Ectodermal cell (in vitro differentiated cells): ENCODE results near the gene LZTFL1.

Source experiments
- H3K27ac ChIP-seq: 2 replicates; pipeline ENCODE4 v1.7.0; 2013; ENCODE audit warnings: mild to moderate bottlenecking, low read depth, low read length; ENCODE audit not compliant: insufficient read depth, poor library complexity, severe bottlenecking
- H3K27me3 ChIP-seq: 2 replicates; pipeline ENCODE4 v1.7.0; 2013; ENCODE audit warnings: mild to moderate bottlenecking, low read length; ENCODE audit not compliant: insufficient read depth, control insufficient read depth, poor library complexity, severe bottlenecking
- H3K36me3 ChIP-seq: one replicate; pipeline ENCODE4 v1.7.0; 2013; ENCODE audit warnings: low read length; ENCODE audit not compliant: control insufficient read depth, insufficient read depth
- H3K4me1 ChIP-seq: one replicate; pipeline ENCODE4 v1.7.0; 2013; ENCODE audit warnings: low read length; ENCODE audit not compliant: control insufficient read depth, insufficient read depth
- H3K4me3 ChIP-seq: 2 replicates; pipeline ENCODE4 v1.7.0; 2013; ENCODE audit warnings: low read depth, low read length, control low read depth; ENCODE audit not compliant: insufficient read depth
- H3K9me3 ChIP-seq: 2 replicates; pipeline ENCODE4 v1.7.0; 2013; ENCODE audit warnings: mild to moderate bottlenecking, low read length, moderate library complexity; ENCODE audit not compliant: control insufficient read depth
- WGBS, 2 experiments: methylation state at CpG; one replicate each; pipeline ENCODE4 v1.1.7; 2013; ENCODE audit warnings: missing lambda C conversion rate in 2 of 2; 5-methylcytosine and 5-hydroxymethylcytosine counted together

Gene LZTFL1

DNA sequence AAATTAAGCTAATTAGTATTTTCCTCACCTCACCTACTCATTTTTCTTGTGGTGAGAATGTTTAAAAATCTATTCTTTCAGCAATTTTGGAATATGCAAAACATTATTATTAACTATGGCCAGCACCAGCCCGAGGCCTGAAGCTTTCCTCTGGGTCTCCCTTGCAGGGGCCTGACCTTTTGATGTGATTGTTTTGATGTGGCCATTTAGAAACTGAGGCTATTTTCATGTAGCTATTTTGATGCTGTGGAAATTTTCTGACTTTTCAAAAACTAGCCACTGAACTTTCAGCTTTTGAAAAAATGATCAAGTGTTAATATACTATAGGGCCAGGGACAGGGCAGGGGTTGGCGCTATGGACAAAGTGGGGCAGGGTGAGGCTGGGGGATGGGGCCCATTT lies 36.2 kb upstream of the LZTFL1 start:
- no peak overlapping the region for H3K27ac ChIP-seq
- no peak overlapping the region for H3K4me3 ChIP-seq
- H3K27me3 ChIP-seq: no peaks in the 10 kb centered on the region
- 86 to 92% methylated on average over 2 of the region's 2 CpGs for WGBS, 2 experiments
- no peaks in the 10 kb centered on the region for H3K36me3 ChIP-seq
- H3K4me1 ChIP-seq: no peaks in the 10 kb centered on the region
- no peaks in the 10 kb centered on the region for H3K9me3 ChIP-seq

DNA sequence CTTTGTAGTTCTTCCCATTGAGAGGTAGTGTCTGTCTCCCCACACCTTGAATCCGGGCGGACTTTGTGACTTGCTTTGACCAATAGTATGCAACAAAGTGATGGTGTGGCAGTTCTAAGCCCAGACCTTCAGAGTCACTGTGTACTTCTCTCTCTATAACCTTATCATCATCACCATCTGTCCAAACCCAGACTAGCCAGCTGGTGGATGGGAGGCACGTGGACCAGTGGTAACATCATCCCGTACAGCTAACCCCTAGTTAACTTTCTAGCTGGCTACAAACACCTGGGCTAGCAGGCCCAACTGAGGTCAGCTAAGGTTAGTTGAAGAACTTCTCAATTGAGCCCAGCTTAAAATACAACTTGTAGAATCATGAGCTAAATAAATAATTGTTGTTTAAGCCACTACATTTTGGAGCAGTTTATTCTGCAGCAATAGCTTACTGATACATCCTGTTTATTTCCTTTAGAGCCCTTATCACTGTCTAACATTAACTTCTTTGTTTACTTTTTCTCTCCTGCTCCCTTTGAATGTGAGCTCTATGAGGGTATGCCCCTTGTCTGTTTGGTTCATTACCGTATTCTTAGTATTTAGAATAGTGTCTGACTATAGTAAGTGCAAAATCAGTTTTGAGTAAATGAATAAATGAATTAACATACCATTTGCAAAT lies 32.9 kb upstream of the LZTFL1 start:
- H3K9me3 ChIP-seq: no peaks in the 10 kb centered on the region
- no peak overlapping the region for H3K27ac ChIP-seq
- no peaks in the 10 kb centered on the region for H3K27me3 ChIP-seq
- no peak overlapping the region for H3K4me3 ChIP-seq
- H3K36me3 ChIP-seq: no peaks in the 10 kb centered on the region
- H3K4me1 ChIP-seq: no peaks in the 10 kb centered on the region
- 87 to 96% methylated on average over 4 to 5 of the region's 5 CpGs for WGBS, 2 experiments

DNA sequence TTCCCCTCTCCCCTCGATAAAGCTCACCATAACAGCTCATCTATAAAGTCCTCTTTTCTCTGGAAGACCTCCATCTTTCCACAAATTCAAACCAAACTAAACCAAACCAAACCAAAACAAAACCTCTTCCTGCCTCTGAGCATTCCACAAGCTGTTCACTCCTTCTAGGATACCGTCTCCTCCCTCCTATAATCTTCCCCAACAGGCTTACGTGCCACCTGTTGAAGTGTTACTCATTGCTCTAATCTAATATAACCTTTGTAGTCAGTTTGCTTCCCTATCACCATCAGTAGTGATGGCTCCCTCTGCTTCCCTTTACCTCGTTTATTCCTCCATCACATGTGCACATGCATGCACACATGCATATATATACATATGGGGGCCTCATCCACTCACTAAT lies 31.7 kb upstream of the LZTFL1 start:
- no peak overlapping the region for H3K27ac ChIP-seq
- no peaks in the 10 kb centered on the region for H3K4me1 ChIP-seq
- no peaks in the 10 kb centered on the region for H3K27me3 ChIP-seq
- H3K36me3 ChIP-seq: no peaks in the 10 kb centered on the region
- H3K9me3 ChIP-seq: no peaks in the 10 kb centered on the region
- 91 to 92% methylated on average over 4 of the region's 4 CpGs for WGBS, 2 experiments
- H3K4me3 ChIP-seq: no peak overlapping the region

DNA sequence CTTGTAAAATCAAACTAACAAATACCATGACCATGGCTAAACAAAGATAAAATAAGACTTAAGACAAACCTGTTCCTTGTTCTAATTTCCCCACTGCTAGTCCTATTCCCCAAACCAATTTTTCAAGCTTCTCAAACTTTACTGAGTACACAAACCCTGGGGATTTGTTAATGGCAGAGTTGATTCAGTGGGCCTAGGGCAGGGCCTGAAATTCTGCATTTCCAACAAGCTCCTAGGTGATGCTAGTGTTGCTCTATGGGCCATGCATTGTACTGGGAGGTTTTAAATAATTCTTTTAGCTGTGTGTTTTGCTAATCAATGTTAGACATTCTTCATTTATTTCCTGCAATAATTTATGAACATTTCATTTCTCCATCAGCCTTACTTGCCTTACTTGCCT lies 31.1 kb upstream of the LZTFL1 start:
- no peaks in the 10 kb centered on the region for H3K4me1 ChIP-seq

DNA sequence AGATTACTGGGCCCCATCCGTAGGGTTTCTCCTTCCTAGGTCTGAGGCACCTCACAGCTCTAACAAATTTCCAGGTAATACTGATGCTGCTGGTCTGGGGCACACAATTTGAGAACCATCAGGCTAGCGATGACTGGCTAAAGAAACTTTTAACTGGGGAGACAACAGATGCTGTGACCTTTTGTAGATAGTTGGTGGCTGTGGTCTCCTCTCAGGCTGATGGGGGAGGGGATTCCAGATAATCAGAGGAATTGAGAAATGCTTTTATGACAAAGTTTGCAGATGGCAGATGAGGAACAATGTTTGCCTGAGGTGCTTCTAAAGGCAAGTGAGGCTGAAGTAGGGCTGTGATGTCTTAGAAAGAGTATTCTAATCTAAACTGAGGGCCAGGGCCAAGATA lies 30.6 kb upstream of the LZTFL1 start:
- Histone ChIP-seq H3K9me3 (no peaks in the 10 kb centered on the region), H3K27me3 (no peaks in the 10 kb centered on the region), H3K4me1 (no peaks in the 10 kb centered on the region), H3K27ac (no peak overlapping the region), H3K4me3 (no peak overlapping the region), H3K36me3 (no peaks in the 10 kb centered on the region)
- WGBS, 2 experiments: 77 to 80% methylated on average over 2 of the region's 2 CpGs

More for the DNA sequence above, 31.1 kb upstream of the LZTFL1 start:
- no peaks in the 10 kb centered on the region for H3K36me3 ChIP-seq
- no peak overlapping the region for H3K27ac ChIP-seq
- no peaks in the 10 kb centered on the region for H3K27me3 ChIP-seq
- no peaks in the 10 kb centered on the region for H3K9me3 ChIP-seq
- H3K4me3 ChIP-seq: no peak overlapping the region

DNA sequence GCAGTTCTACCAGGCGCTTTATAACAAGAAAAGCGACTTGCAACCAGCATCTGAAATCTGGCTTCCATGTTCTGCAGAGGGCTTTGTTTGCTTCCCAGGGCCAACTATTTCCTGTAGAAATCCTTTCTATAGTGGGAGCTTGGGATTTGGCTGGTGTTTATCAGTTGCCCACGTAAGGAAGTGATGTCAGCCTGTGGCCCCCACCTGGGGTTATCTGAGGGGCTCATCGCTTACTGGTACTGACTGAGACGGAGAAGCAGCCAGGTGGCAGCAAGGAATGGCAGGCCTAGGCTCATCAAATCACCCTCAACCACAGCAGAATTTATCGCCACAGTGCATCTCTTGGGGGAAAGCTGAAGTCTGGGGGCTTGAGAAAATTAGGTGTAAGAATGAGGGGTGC lies 29.9 kb upstream of the LZTFL1 start:
- H3K36me3 ChIP-seq: no peaks in the 10 kb centered on the region
- H3K27ac ChIP-seq: no peak overlapping the region
- WGBS, 2 experiments: 85 to 88% methylated on average over 6 of the region's 6 CpGs
- no peaks in the 10 kb centered on the region for H3K9me3 ChIP-seq
- no peaks in the 10 kb centered on the region for H3K4me1 ChIP-seq
- H3K4me3 ChIP-seq: no peak overlapping the region
- H3K27me3 ChIP-seq: no peaks in the 10 kb centered on the region

DNA sequence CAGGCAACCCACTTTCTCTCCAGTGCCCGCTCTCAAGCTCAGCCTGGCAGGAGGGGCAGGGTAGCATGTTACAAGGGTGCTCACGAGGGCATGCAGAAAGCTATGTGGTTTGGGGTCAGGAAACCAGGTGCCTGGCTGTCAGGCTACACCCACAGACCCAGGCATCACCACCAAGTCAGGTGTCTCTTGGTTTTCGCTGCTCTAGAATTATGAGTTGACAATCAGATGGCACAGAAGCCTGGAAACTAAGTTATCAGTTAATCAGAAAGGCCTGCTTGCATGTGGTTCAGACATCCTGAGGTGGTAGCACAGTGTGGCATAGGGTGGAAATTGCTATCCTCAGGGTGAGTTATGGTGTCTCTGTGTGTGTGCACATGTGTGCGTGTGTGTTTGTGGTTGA lies 28.2 kb upstream of the LZTFL1 start:
- 85 to 88% methylated on average over 4 of the region's 4 CpGs for WGBS, 2 experiments
- Histone ChIP-seq H3K27me3 (no peaks in the 10 kb centered on the region), H3K9me3 (no peaks in the 10 kb centered on the region), H3K36me3 (no peaks in the 10 kb centered on the region), H3K4me3 (no peak overlapping the region), H3K4me1 (no peaks in the 10 kb centered on the region), H3K27ac (no peak overlapping the region)

DNA sequence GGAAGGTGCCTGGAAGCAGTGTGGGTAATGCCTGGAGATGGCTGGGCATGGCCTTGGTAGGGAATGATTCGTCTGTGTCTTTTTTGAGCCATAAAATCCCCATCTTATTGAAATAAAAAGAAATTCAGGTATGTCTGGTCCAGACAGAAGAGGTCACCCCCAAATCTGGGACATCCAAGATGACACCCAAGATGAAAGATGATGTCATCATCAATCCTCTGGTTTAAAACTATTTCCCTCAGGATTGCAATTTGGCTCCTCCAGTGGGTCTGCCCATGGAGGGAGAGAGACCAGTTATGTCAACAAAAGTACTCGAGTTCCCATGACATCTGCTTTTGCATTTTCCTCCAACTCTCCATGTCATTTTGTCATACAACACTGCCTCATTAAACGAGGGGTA lies 27.7 kb upstream of the LZTFL1 start:
- no peak overlapping the region for H3K27ac ChIP-seq
- no peaks in the 10 kb centered on the region for H3K9me3 ChIP-seq
- H3K4me3 ChIP-seq: no peak overlapping the region
- no peaks in the 10 kb centered on the region for H3K36me3 ChIP-seq
- 85 to 94% methylated on average over 2 to 3 of the region's 3 CpGs for WGBS, 2 experiments
- no peaks in the 10 kb centered on the region for H3K27me3 ChIP-seq
- no peaks in the 10 kb centered on the region for H3K4me1 ChIP-seq

DNA sequence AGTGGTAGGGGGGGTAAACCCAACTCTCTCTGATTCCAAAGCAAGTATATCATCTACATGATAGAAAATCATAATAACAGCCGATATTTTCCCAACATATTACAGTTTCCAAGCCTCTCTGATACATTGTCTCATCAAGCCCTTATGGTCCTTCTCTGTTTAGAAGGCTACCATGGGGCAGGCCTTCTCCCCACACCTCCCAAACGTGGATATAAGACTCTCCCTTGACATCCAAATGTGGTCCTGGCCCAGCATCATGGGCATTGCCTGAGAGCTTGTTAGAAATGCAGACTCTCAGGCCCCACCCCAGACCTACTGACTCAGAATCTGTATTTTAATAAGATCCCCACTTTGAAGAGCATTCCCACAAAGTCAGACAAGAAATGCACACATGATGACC lies 26.7 kb upstream of the LZTFL1 start:
- WGBS, 2 experiments: 83 to 84% methylated on average over 2 of the region's 2 CpGs
- H3K4me1 ChIP-seq: no peaks in the 10 kb centered on the region
- H3K27ac ChIP-seq: no peak overlapping the region
- H3K9me3 ChIP-seq: no peaks in the 10 kb centered on the region
- no peak overlapping the region for H3K4me3 ChIP-seq
- H3K27me3 ChIP-seq: no peaks in the 10 kb centered on the region
- no peaks in the 10 kb centered on the region for H3K36me3 ChIP-seq

DNA sequence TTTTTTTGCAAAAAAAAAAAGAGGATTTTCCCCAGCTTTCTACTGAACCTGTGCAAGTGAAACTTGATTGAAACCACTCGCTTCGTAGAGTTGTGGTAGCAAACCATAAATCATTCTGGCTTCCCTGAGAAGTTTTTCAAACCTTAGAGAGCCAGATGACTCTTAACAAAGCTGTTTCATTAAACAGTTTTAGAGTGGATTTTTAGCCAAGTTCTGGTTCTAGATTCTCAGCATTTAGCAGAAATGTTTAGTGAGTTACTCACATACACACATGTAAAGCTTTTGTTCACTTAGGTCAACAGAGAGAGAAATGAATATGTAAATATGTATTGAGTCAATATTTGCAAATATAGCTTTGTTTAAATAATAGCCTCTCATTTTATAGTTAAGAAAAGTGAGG lies 26.3 kb upstream of the LZTFL1 start:
- Histone ChIP-seq H3K9me3 (no peaks in the 10 kb centered on the region), H3K27ac (no peak overlapping the region), H3K36me3 (no peaks in the 10 kb centered on the region), H3K4me3 (no peak overlapping the region), H3K27me3 (no peaks in the 10 kb centered on the region), H3K4me1 (no peaks in the 10 kb centered on the region)
- 90 to 97% methylated on average over 2 of the region's 2 CpGs for WGBS, 2 experiments

DNA sequence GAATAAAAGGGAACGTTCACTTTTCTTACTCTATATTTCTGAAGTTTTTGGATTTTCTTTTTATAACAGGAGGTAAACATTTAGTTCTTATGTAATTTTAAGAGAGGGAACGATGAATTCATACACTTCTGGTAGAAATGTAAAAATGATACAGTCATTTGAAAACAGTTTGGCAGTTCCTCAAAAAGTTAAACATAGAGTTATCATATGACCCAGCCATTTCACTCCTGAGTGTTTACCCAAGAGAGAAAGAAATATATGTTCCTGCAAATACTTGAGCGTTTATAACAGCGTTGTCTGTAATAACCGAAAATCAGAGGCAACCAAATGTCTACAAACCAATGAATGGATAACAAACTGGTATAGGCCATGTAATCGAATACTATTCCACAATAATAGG lies 23.6 kb upstream of the LZTFL1 start:
- Histone ChIP-seq H3K27ac (no peak overlapping the region), H3K36me3 (no peaks in the 10 kb centered on the region), H3K27me3 (peaks cover 3% of the 10 kb centered on the region), H3K9me3 (no peaks in the 10 kb centered on the region), H3K4me3 (no peak overlapping the region), H3K4me1 (no peaks in the 10 kb centered on the region)
- WGBS, 2 experiments: 80 to 98% methylated on average over 5 to 6 of the region's 6 CpGs
